Measurements from ENCODE around the gene ASXL3. TPM values are rescaled to one million over a fixed set of nuclear protein-coding genes. Genes with fewer than 3 reads are reported as not detected.
A peak's percentile ranks its signal among the peaks of the same experiment; 100 is the strongest.

The ASXL3 gene
- total RNA-seq, 1 donor from 2014 or later, result not detected

DNA sequence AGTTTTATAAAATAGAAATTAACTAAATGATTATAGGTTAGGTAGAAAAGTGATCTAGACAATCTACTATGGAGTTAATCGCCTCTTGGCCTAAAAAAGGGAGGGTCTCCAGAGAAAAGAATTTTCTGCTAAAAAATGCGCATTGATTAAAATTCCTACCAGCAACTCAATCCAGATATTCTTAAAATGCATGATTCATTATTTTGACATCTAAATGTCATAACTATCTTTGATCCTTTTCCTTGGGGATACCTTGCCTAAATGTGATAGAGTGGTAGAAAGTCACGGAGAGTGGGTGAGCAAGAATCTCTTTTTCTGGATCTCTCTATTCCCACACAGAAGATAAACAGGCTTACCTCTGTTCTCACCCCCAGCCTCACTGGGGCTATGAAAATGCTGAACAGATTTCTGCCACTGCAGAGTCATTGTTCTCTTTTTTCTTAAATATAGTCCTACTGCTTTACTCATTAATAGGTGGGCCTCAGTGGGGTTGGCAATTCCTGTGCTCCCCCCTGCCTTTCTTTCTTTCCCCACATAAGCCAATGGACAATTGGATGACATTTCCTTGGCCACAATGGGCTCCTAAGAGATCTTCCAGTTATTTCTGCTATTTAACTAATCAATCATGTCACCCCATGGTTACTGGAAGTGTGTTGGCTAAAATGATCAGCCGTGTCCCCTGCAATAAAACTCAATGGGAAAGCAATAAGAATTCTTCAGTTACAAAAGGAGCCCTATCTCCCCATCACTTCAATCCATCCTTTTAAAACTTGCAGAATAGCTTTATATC is 5.8 kb upstream of the ASXL3 start:
- intact Hi-C loops (cut with micrococcal nuclease), result no loop called here
- H3K27ac Mint-ChIP-seq, result no peak overlapping the region

DNA sequence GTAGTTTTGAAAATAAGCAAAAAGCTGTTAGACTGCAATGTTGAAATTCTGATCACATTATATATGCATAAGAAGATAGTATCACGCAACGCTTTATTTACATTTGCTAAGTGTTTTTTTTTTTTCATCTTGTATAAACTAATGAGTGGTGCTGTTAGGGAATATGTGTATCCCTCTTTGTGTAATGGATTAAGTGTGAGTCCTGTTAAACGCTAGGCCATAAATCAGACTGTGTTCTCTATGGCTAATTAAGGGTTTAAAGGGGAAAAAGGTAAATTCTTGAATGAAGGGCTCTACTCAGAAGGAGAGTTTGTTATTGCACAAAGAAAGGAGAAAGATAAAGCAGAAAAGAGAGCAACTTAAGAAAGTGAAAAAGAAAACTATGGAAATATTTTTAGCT is 4.8 kb upstream of the ASXL3 start:
- Mint-ChIP-seq H3K27ac (no peak overlapping the region), H3K27me3 (ENCODE audit: insufficient read depth) (peaks cover 9% of the 10 kb centered on the region), H3K4me3 (no peak overlapping the region), H3K36me3 (ENCODE audit: low read depth) (peaks cover 2% of the 10 kb centered on the region), H3K4me1 (ENCODE audit: low read depth) (no peaks in the 10 kb centered on the region), H3K9me3 (no peaks in the 10 kb centered on the region)
- intact Hi-C loops (cut with micrococcal nuclease), result no loop called here
- no peak for DNase-seq (ENCODE audit: low spot score)

More for the DNA sequence above, 5.8 kb upstream of the ASXL3 start:
- H3K9me3 Mint-ChIP-seq, result peaks cover 4% of the 10 kb centered on the region
- H3K4me3 Mint-ChIP-seq, result no peak overlapping the region
- peaks cover 3% of the 10 kb centered on the region for H3K27me3 Mint-ChIP-seq (ENCODE audit: insufficient read depth)
- no peak for DNase-seq (ENCODE audit: low spot score)
- H3K36me3 Mint-ChIP-seq (ENCODE audit: low read depth), result no peaks in the 10 kb centered on the region
- H3K4me1 Mint-ChIP-seq (ENCODE audit: low read depth), result no peaks in the 10 kb centered on the region

DNA sequence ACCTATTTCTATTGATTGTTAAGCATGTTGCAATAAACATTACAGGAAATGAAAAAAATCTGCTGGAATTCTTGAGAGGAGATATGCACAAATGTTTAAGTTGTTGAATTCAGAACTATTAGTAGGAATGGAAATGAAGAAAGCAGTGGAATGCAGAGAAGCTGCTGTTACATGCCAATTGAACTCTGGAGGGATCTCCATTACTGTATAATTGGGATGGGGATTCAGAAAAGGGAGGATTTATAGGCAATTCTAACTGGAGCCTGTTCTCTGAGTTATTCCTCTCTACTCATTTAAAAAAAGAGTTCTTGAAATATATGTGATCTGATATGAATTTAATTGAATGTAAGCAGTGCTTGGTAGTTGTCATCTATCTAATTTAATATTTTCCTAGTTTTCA is 2.6 kb upstream of the ASXL3 start:
- intact Hi-C loops (cut with micrococcal nuclease), result no loop called here
- Mint-ChIP-seq H3K4me3 (no peak overlapping the region), H3K9me3 (no peaks in the 10 kb centered on the region), H3K27me3 (ENCODE audit: insufficient read depth) (peaks cover 10% of the 10 kb centered on the region), H3K4me1 (ENCODE audit: low read depth) (no peaks in the 10 kb centered on the region), H3K36me3 (ENCODE audit: low read depth) (peaks cover 2% of the 10 kb centered on the region), H3K27ac (no peak overlapping the region)
- DNase-seq (ENCODE audit: low spot score), result no peak

DNA sequence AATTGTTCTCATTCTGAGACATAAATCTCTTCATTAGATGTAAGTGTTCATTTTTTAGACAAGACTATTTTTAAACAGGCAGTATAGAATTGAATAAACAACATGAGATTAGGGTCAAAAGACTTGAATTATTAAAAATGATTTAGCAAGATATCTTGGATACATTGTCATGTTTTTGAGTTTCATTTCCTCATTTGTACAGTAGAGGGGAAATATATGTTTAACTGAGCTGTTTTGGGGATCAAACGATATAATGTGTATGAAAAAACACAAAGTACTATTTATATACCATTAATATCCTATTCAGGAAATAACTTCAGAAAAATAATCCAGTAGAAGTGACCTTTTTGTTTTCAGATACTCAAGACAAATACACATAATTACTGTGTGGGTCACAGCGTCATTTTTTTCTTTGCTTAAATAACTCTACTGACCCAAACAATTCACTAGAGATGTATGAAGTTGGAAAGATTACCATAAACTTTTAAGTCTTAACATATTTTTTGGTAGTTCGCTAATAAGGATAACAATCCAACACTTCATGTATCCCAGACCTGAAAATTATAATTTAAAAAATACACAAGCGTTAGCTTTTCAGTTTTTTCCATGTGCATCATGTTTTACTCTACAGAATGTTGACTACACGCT is 896 bp upstream of the ASXL3 start:
- Mint-ChIP-seq H3K27me3 (ENCODE audit: insufficient read depth) (peaks cover 10% of the 10 kb centered on the region), H3K27ac (no peak overlapping the region), H3K9me3 (no peaks in the 10 kb centered on the region), H3K36me3 (ENCODE audit: low read depth) (peaks cover 2% of the 10 kb centered on the region), H3K4me3 (peak overlapping the region; percentile 81), H3K4me1 (ENCODE audit: low read depth) (no peaks in the 10 kb centered on the region)
- no peak for DNase-seq (ENCODE audit: low spot score)
- intact Hi-C loops (cut with micrococcal nuclease), result no loop called here

DNA sequence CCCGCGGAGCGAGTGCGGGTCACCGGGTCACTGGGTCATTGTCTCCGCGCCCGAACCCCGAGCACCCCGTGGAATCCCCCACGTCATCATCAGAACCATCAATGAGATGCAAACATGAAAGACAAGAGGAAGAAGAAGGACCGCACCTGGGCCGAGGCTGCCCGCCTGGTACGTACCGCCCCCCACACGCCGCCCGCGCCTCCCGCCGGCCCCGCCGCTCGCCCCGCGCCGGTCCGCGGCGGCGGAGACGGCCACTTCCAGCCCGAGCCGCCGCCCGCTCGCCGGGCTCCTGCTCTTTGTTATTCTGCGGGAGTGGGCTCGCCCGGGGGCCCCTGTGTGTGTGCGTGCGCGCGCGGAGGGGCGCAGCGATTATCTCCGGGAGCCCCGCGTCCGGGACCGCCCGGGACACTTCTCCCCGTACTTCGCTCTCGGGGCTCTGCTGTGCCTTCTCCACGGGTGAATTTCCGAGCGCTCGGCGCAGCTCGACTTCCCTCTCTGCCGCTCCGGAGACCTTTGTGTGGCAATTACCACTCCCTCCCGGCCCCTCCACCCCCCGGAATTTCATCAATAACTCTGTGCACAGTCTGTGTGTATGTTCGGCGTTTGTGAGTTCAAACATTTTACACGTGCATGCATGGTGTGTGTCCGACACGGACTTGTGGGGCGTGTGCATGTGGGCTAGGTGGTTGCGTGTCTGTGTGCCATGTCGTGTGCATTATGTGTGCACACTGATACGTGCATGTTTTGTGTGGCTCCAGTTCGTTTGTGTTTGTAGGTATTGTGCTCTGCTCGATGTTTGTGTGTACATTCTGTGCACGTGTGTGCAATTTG is 714 bp downstream of the ASXL3 start:
- Mint-ChIP-seq H3K4me1 (ENCODE audit: low read depth) (no peaks in the 10 kb centered on the region), H3K36me3 (ENCODE audit: low read depth) (peaks cover 2% of the 10 kb centered on the region), H3K27ac (no peak overlapping the region), H3K27me3 (ENCODE audit: insufficient read depth) (peaks cover 10% of the 10 kb centered on the region), H3K4me3 (no peak overlapping the region), H3K9me3 (no peaks in the 10 kb centered on the region)
- no peak for DNase-seq (ENCODE audit: low spot score)
- intact Hi-C loops (cut with micrococcal nuclease), result no loop called here

DNA sequence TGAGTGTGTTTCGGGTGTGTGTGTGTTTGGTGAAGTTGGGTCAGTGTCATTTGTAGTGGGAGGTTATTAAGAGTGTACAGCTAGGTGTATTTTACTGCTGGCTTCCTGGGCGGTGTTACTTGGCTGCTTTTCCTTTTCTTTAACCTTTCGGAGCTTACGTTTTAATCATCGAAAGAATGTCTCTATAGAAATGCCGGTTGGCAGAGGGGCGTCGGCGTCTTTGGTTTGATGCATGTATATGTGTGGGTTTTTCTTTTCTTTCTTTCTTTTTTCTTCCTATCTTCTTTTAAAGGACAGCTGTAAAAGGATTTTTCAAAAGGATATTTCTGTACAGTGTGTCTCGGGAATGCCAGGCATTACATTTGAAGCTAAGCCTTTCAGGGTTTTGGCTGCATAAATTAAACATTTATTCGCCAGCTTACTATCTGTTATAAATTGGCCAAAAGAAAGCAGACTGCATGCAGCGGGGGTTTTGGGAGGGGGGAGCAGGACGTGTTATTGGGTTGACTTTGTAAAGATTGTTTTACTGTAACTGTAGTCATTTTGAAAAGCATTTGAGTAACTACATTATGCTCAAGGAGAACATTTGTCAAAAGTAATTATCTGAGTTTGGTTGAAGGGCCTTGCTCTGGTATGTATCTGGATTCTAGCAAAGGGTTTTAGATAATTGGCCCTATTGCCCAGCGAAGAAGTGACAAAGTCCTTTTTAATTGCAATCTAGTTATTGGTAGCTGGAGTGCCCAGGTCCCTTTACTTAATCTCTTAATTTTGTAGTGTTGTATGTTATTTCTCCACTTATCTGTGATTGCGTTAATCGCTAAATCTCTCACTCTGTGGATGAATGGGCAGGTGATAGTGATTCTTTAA is 1.6 kb downstream of the ASXL3 start:
- DNase-seq (ENCODE audit: low spot score), result no peak
- Mint-ChIP-seq H3K27me3 (ENCODE audit: insufficient read depth) (peaks cover 10% of the 10 kb centered on the region), H3K4me3 (no peak overlapping the region), H3K27ac (no peak overlapping the region), H3K4me1 (ENCODE audit: low read depth) (no peaks in the 10 kb centered on the region), H3K9me3 (no peaks in the 10 kb centered on the region), H3K36me3 (ENCODE audit: low read depth) (peaks cover 2% of the 10 kb centered on the region)
- intact Hi-C loops (cut with micrococcal nuclease), result no loop called here

DNA sequence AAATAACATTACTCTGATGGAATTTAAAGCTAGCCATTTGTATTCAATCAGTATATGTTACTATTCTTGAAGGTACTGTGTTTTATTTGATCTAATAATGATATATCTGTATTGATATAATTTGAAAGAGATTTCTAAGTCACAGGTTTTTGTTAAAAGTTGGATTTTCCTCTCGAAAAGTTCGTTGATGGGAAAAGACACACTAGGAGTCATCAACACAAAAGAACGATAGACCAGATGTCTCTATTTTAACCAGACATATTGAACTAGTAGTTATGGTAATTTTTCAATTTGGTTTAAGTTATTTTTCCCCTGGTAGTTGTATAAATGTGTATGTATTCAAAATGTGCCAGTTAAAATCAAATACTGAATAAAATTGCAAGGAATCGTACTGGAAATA is 2.5 kb downstream of the ASXL3 start:
- H3K9me3 Mint-ChIP-seq, result no peaks in the 10 kb centered on the region
- intact Hi-C loops (cut with micrococcal nuclease), result no loop called here
- H3K4me1 Mint-ChIP-seq (ENCODE audit: low read depth), result no peaks in the 10 kb centered on the region
- H3K4me3 Mint-ChIP-seq, result no peak overlapping the region
- no peak overlapping the region for H3K27ac Mint-ChIP-seq
- DNase-seq (ENCODE audit: low spot score), result no peak
- H3K36me3 Mint-ChIP-seq (ENCODE audit: low read depth), result peaks cover 2% of the 10 kb centered on the region
- peaks cover 10% of the 10 kb centered on the region for H3K27me3 Mint-ChIP-seq (ENCODE audit: insufficient read depth)

DNA sequence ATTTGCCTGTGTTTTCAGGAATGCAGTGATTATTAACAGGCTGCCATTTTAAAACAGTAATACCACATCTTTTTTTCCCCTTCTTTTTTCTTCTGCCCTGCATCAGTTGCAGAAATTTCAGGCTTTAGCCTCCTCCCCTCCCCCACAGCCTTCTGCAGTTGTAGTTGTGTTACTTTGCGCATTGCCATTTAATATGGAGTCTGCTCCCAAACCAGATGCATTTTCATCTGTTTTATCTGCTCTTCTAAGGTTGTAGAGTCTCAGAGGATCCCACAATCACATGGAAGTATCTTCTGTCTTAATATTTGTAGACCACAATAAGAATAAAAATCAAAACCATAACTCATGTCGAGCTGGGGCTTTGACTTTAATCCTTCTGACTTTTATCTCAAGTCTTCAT is 3.8 kb downstream of the ASXL3 start:
- DNase-seq (ENCODE audit: low spot score), result no peak
- intact Hi-C loops (cut with micrococcal nuclease), result no loop called here
- H3K9me3 Mint-ChIP-seq, result no peaks in the 10 kb centered on the region
- no peak overlapping the region for H3K4me3 Mint-ChIP-seq
- H3K27me3 Mint-ChIP-seq (ENCODE audit: insufficient read depth), result peaks cover 8% of the 10 kb centered on the region
- no peaks in the 10 kb centered on the region for H3K4me1 Mint-ChIP-seq (ENCODE audit: low read depth)
- peaks cover 2% of the 10 kb centered on the region for H3K36me3 Mint-ChIP-seq (ENCODE audit: low read depth)
- H3K27ac Mint-ChIP-seq, result no peak overlapping the region

DNA sequence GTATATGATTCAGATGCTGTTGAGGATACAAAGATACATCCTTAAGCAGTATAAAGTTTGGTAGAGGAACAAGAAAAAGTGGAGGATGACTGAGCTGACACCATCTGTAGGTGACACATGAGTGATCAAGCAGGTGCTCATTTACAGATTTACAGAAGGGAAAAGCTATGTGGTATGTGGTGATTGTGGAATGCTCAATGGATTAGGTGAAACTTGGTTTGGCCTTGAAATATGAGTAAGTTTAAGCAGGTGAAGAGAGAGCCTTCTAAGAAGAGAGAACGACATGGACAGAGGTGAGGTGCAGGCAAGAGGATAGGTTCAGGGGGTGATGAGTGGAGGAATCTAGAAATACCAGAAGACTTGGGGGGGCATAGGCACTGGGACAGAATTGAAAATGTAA is 5.9 kb downstream of the ASXL3 start:
- Mint-ChIP-seq H3K9me3 (no peaks in the 10 kb centered on the region), H3K27ac (no peak overlapping the region), H3K4me1 (ENCODE audit: low read depth) (no peaks in the 10 kb centered on the region), H3K4me3 (no peak overlapping the region), H3K27me3 (ENCODE audit: insufficient read depth) (no peaks in the 10 kb centered on the region), H3K36me3 (ENCODE audit: low read depth) (no peaks in the 10 kb centered on the region)
- intact Hi-C loops (cut with micrococcal nuclease), result no loop called here
- DNase-seq (ENCODE audit: low spot score), result no peak

DNA sequence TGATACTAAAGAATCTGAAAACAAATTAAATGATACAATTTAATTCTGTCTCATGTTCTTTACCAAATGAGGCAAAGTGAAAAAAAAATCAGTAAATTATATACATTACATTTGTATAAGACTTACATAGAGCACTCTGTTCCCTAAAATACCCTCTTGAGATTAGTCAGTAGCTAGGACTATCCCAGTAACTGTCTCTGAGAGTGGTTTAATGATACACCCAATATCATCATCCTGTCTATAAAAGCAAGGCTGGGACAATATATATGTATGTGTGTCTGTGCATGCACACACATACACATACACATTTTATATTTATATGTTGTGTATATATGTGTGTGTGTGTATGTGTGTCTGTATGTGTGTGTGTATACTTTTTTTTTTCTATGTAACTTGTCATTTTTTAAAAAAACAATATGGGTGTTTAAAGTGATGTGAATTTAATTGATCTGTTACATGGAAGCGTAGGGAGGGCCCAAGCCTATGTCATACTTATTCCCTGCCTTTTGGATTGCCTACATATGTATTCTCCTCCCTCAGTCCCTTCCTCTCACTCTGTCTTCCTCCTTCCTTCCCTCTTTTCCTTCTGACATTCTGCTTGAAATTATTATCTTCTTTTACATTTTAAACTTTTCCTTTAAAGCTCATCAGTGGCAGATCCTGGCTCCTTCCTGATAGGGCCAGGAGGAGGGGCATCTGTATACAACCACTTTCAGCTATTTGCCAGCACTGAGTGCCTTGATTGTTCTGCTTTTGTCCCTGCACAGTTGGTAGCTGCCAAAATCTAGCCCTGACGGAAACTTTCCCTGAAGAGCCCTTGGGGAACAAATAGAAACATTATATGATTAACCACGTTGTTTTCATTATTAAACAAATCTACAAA is 6.8 kb downstream of the ASXL3 start:
- H3K27me3 Mint-ChIP-seq (ENCODE audit: insufficient read depth), result no peaks in the 10 kb centered on the region
- H3K9me3 Mint-ChIP-seq, result no peaks in the 10 kb centered on the region
- intact Hi-C loops (cut with micrococcal nuclease), result no loop called here
- no peak overlapping the region for H3K27ac Mint-ChIP-seq
- no peaks in the 10 kb centered on the region for H3K4me1 Mint-ChIP-seq (ENCODE audit: low read depth)
- no peak for DNase-seq (ENCODE audit: low spot score)
- H3K36me3 Mint-ChIP-seq (ENCODE audit: low read depth), result no peaks in the 10 kb centered on the region
- no peak overlapping the region for H3K4me3 Mint-ChIP-seq

DNA sequence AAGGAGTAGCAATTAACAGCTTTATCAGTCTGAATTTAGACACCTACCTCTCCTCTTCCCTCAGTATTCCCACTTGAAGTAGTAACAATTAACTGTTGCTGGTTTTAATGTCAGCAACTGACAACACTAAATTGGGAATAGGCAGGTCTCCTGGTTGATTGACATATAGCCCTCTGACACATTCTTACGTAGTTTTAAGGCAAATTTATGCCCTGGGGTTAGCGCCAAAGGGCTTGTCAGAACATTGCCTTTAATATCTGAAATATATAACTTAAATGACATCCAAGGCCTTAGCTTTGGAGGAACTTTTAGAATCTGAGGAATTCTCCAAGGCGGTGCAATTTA is 7.4 kb downstream of the ASXL3 start:
- Mint-ChIP-seq H3K9me3 (no peaks in the 10 kb centered on the region), H3K27ac (no peak overlapping the region), H3K4me3 (no peak overlapping the region), H3K36me3 (ENCODE audit: low read depth) (no peaks in the 10 kb centered on the region), H3K27me3 (ENCODE audit: insufficient read depth) (no peaks in the 10 kb centered on the region), H3K4me1 (ENCODE audit: low read depth) (no peaks in the 10 kb centered on the region)
- intact Hi-C loops (cut with micrococcal nuclease), result no loop called here
- DNase-seq (ENCODE audit: low spot score), result no peak

DNA sequence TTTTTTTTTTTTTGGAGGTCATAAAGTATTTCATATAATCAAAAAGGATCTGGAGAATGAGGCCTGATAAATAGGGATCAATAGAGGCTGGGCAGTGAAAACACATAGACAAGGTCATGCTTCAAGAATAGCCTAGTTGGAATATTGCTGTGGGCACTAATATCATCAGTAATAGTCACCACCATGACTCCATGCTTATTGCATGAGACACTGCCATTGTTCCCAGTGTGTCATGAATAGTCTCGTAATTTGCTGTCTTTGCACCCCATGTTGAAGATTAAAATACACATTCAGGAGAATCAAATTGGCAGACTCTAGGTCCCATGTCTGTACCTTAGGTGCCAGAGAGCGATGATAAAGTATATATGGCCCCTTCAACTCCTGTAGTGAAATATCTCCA is 10.3 kb downstream of the ASXL3 start:
- Mint-ChIP-seq H3K27me3 (ENCODE audit: insufficient read depth) (no peaks in the 10 kb centered on the region), H3K27ac (no peak overlapping the region), H3K4me3 (no peak overlapping the region), H3K9me3 (no peaks in the 10 kb centered on the region), H3K4me1 (ENCODE audit: low read depth) (no peaks in the 10 kb centered on the region), H3K36me3 (ENCODE audit: low read depth) (no peaks in the 10 kb centered on the region)
- DNase-seq (ENCODE audit: low spot score), result no peak
- intact Hi-C loops (cut with micrococcal nuclease), result no loop called here
